Measurements from ENCODE around the gene KCNJ6.

KCNJ6 gene

GRCh38 chr21:37562920-37563640 lies 353.2 kb downstream of the KCNJ6 start:
- DNase-seq, result peak; percentile 11

GRCh38 chr21:37561941-37562919 lies 354.0 kb downstream of the KCNJ6 start:
- no peak for DNase-seq

- no peak for DNase-seq
Measured at GRCh38 chr21:37561506-37561905, 354.8 kb downstream of the KCNJ6 start.

GRCh38 chr21:37560385-37560784 lies 355.9 kb downstream of the KCNJ6 start:
- DNase-seq, result no peak

DNA sequence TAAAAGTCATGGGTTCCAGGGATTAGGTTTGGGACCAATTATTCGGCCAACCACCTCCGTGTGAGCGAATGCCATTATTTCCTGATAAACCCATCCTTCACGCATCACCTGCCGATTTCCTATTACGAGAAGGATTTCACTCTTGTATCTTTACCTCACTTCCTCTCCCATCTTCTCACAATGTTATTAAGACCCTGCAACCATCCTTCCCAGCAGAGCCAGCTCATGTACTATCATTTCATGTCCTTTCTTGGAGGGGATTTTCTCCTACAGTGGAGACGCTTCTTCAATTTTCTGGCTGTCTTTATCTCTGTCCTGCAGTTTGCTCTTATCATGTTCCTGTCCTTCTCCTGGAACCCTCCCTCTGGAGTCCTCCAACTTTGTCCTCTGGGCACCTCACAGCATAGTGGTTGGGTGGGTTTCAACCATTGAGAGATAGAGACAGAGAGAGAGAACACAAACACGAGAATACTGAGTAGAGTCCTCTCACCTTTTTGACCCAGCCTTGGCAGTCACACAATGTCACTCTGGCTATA lies 357.5 kb downstream of the KCNJ6 start:
- no peak for DNase-seq

Measured in activated gamma-delta T cell treated with Interleukin-2 at 50 U/mL for 16 hours (primary cell).